H1 (cell line): Measurements from ENCODE around the gene ABHD12. TPM values are rescaled to one million over a fixed set of nuclear protein-coding genes. Genes with fewer than 3 reads are reported as not detected.

Experiments used
- CEBPB ChIP-seq: IDR thresholded peaks from 2 replicates; pipeline ENCODE4 v1.6.1; 2012; ENCODE audit warnings: low read depth, low read length
- CHD7 ChIP-seq: fragments of 300-600 bp; sonication (generic); IDR thresholded peaks from 2 replicates; pipeline ENCODE4 v1.7.1; 2012; ENCODE audit warnings: low read length, moderate library complexity, mild to moderate bottlenecking, inconsistent platforms; ENCODE audit not compliant: insufficient replicate concordance
- polyA plus RNA-seq, 7 experiments: library from polyadenylated mRNA; depleted of rRNA in 3 of 7; stranded (reverse) in 5 of 7; unstranded in 2 of 7; fragments of >200 nt in 5 of 7; fragments of 200-250 nt in 2 of 7; gene quantifications; 1 replicate in 5 of 7; 2 replicates in 1 of 7; 4 replicates in 1 of 7; pipeline versions ENCODE4 v1.2.1 to v1.2.3, GENCODE V29; 2011 to 2013; ENCODE audit warnings: missing spikeins in 2 of 7, mixed read lengths in 2 of 7
- total RNA-seq: library from RNA; stranded (reverse); fragmentation: NEBNext Ultra II Directional; extraction: Animal tissue kit (Norgen Biotek cat#: 25700); gene quantifications from 2 replicates; pipeline ENCODE4 v1.2.1, GENCODE V29; 2021

Gene ABHD12
- total and polyA plus RNA-seq, 2 of the 8 experiments (the other 6 are each of a cell fraction or from before 2014, with no cell fraction given) = 31.3 to 59.5 TPM

GRCh38 chr20:25252230-25252651 lies 138.4 kb downstream of the ABHD12 start (continued):
- TF ChIP-seq CHD7 (no peak), CEBPB (no peak)
